Measurements from ENCODE around the gene MYBPC2.
"Not testable (repeated sequence)": the region's sequence is repeated elsewhere in the genome, so short reads cannot be mapped to it uniquely, and the experiment has no call there.

The MYBPC2 gene

DNA sequence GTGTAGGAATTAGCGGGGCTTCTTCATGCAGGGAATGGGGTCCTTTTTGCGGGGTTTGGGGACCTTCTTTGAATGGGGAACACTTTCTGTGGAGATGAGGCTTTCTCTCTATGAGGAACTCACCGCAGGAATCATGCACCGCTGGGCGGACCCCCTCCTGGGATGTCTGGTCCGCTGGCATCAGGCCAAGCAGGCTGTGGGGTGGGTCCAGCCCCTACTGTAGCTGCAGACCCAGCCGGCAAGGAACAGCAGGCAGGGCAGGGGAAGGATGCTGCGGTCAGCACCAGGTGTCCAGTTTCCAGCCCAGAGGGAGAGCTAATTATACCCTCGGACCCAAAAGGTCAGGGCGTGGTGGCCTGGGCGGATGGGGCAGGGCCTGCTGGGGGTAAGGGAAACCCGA lies 1.8 kb downstream of the MYBPC2 start:
- Histone ChIP-seq H3K9me3 (ENCODE audit: low read length) (no peaks in the 10 kb centered on the region), H3K4me3 (ENCODE audit: low read depth in 1 of 2, low read length in 2 of 2) (no peak overlapping the region), H3K36me3 (ENCODE audit: insufficient read depth, low read length) (no peaks in the 10 kb centered on the region), H3K27me3 (ENCODE audit: control insufficient read depth in 1 of 2, insufficient read depth in 2 of 2, low read length in 2 of 2) (peaks cover 9 to 41% of the 10 kb centered on the region in 2 donors), H3K27ac (ENCODE audit: low read depth, low read length) (no peak overlapping the region), H3K9ac (ENCODE audit: low read length) (no peak overlapping the region), H3K4me1 (ENCODE audit: insufficient read depth, low read length) (peaks cover 9% of the 10 kb centered on the region)

GRCh38 chr19:50435221-50435620 lies 2.5 kb downstream of the MYBPC2 start:
- Histone ChIP-seq H3K9me3 (ENCODE audit: low read length) (no peaks in the 10 kb centered on the region), H3K4me1 (ENCODE audit: insufficient read depth, low read length) (peaks cover 9% of the 10 kb centered on the region), H3K4me3 (ENCODE audit: low read depth in 1 of 2, low read length in 2 of 2) (no peak overlapping the region), H3K36me3 (ENCODE audit: insufficient read depth, low read length) (no peaks in the 10 kb centered on the region), H3K27me3 (ENCODE audit: control insufficient read depth in 1 of 2, insufficient read depth in 2 of 2, low read length in 2 of 2) (peaks cover 9 to 40% of the 10 kb centered on the region in 2 donors), H3K9ac (ENCODE audit: low read length) (no peak overlapping the region), H3K27ac (ENCODE audit: low read depth, low read length) (no peak overlapping the region)

DNA sequence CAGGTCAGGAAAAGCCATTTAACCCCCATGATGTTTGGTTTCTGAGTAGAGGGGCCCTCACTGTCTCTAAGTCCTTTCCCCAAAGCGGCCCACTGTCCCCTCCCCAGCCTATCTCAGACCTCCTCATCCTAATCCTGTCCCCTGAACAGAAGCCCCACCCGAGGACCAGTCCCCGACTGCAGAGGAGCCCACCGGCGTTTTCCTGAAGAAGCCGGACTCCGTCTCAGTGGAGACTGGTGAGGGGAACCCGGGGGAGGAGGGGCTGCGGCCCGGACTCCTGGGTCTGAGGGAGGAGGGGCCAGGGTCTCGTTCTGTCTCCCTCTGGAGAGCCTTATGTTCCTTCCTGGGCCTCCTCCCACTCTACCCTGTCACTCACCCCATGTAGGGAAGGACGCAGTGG lies 2.9 kb downstream of the MYBPC2 start:
- H3K9ac ChIP-seq (ENCODE audit: low read length), result no peak overlapping the region
- no peaks in the 10 kb centered on the region for H3K9me3 ChIP-seq (ENCODE audit: low read length)
- no peak overlapping the region for H3K27ac ChIP-seq (ENCODE audit: low read depth, low read length)
- H3K27me3 ChIP-seq (ENCODE audit: control insufficient read depth in 1 of 2, insufficient read depth in 2 of 2, low read length in 2 of 2), result peaks cover 9 to 36% of the 10 kb centered on the region in 2 donors
- H3K4me3 ChIP-seq (ENCODE audit: low read depth in 1 of 2, low read length in 2 of 2), result no peak overlapping the region
- H3K4me1 ChIP-seq (ENCODE audit: insufficient read depth, low read length), result peaks cover 9% of the 10 kb centered on the region
- H3K36me3 ChIP-seq (ENCODE audit: insufficient read depth, low read length), result no peaks in the 10 kb centered on the region

DNA sequence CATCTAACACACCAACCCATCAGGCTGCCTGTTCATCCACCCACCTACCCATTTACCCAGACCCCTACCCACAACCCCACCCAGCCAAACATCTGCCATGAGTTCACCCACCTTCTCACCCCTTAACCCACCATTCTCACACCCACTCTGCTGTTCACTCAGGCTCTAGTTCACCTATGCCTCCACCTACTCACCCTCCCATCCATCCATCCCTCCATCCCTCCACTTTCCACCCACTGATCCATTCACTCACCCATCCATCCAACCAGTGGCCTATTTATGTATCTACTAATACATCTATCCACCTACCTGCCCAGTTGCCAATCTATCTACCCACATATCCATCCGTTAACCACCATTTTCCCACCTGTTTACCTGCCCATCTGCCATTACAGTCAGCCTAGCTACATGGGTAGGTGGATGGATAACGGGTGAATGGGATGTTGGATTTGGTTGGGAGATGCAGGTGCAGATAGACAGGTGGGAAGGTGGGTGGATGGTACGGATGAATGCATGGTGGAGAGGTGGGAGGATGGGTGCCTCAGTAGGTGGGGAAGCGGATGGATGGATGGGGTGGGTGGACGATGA lies 5.3 kb downstream of the MYBPC2 start:
- no peaks in the 10 kb centered on the region for H3K9me3 ChIP-seq (ENCODE audit: low read length)
- no peak overlapping the region for H3K27ac ChIP-seq (ENCODE audit: low read depth, low read length)
- no peaks in the 10 kb centered on the region for H3K4me1 ChIP-seq (ENCODE audit: insufficient read depth, low read length)
- no peak overlapping the region for H3K4me3 ChIP-seq (ENCODE audit: low read depth in 1 of 2, low read length in 2 of 2)
- no peaks in the 10 kb centered on the region for H3K36me3 ChIP-seq (ENCODE audit: insufficient read depth, low read length)
- H3K9ac ChIP-seq (ENCODE audit: low read length), result no peak overlapping the region
- peaks cover under 1 to 21% of the 10 kb centered on the region in 2 donors for H3K27me3 ChIP-seq (ENCODE audit: control insufficient read depth in 1 of 2, insufficient read depth in 2 of 2, low read length in 2 of 2)

GRCh38 chr19:50439130-50439529 lies 6.4 kb downstream of the MYBPC2 start:
- not testable (repeated sequence) for H3K4me3 ChIP-seq (ENCODE audit: low read depth in 1 of 2, low read length in 2 of 2); H3K36me3 ChIP-seq (ENCODE audit: insufficient read depth, low read length); H3K9me3 ChIP-seq (ENCODE audit: low read length); H3K4me1 ChIP-seq (ENCODE audit: insufficient read depth, low read length); H3K9ac ChIP-seq (ENCODE audit: low read length); H3K27ac ChIP-seq (ENCODE audit: low read depth, low read length)
- peaks cover 0 to 13% of the 10 kb centered on the region in 2 donors for H3K27me3 ChIP-seq (ENCODE audit: control insufficient read depth in 1 of 2, insufficient read depth in 2 of 2, low read length in 2 of 2)

DNA sequence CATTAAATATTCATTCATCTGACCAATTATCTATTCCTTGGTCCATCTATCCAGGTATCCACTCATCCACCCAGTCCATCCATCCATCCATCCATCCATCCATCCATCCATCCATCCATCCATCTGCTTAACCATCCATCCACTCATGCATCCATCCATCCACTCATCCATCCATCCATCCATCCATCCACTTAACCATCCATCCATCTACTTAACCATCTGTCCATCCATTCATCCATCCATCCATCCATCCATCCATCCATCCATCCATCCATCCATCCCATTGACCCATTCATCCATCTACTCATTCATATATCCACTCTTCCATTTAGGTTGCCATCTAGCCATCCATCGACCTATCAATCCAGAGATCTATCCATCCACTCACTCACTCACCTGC lies 11.4 kb downstream of the MYBPC2 start:
- H3K4me3 ChIP-seq (ENCODE audit: low read depth in 1 of 2, low read length in 2 of 2), result no peak overlapping the region

GRCh38 chr19:50447053-50447452 lies 14.4 kb downstream of the MYBPC2 start:
- no peak overlapping the region for H3K9ac ChIP-seq (ENCODE audit: low read length)
- H3K9me3 ChIP-seq (ENCODE audit: low read length), result no peaks in the 10 kb centered on the region
- H3K4me1 ChIP-seq (ENCODE audit: insufficient read depth, low read length), result no peaks in the 10 kb centered on the region
- no peaks in the 10 kb centered on the region for H3K36me3 ChIP-seq (ENCODE audit: insufficient read depth, low read length)
- peaks cover 0 to 9% of the 10 kb centered on the region in 2 donors for H3K27me3 ChIP-seq (ENCODE audit: control insufficient read depth in 1 of 2, insufficient read depth in 2 of 2, low read length in 2 of 2)
- H3K4me3 ChIP-seq (ENCODE audit: low read depth in 1 of 2, low read length in 2 of 2), result no peak overlapping the region
- H3K27ac ChIP-seq (ENCODE audit: low read depth, low read length), result no peak overlapping the region

More for the DNA sequence above, 11.4 kb downstream of the MYBPC2 start:
- no peaks in the 10 kb centered on the region for H3K36me3 ChIP-seq (ENCODE audit: insufficient read depth, low read length)
- no peaks in the 10 kb centered on the region for H3K4me1 ChIP-seq (ENCODE audit: insufficient read depth, low read length)
- no peak overlapping the region for H3K27ac ChIP-seq (ENCODE audit: low read depth, low read length)
- no peaks in the 10 kb centered on the region for H3K9me3 ChIP-seq (ENCODE audit: low read length)
- H3K27me3 ChIP-seq (ENCODE audit: control insufficient read depth in 1 of 2, insufficient read depth in 2 of 2, low read length in 2 of 2), result no peaks in the 10 kb centered on the region
- no peak overlapping the region for H3K9ac ChIP-seq (ENCODE audit: low read length)

GRCh38 chr19:50447750-50448149 lies 15.1 kb downstream of the MYBPC2 start:
- Histone ChIP-seq H3K9ac (ENCODE audit: low read length) (no peak overlapping the region), H3K36me3 (ENCODE audit: insufficient read depth, low read length) (no peaks in the 10 kb centered on the region), H3K27ac (ENCODE audit: low read depth, low read length) (no peak overlapping the region), H3K4me3 (ENCODE audit: low read depth in 1 of 2, low read length in 2 of 2) (no peak overlapping the region), H3K27me3 (ENCODE audit: control insufficient read depth in 1 of 2, insufficient read depth in 2 of 2, low read length in 2 of 2) (peaks cover 0 to 9% of the 10 kb centered on the region in 2 donors), H3K9me3 (ENCODE audit: low read length) (no peaks in the 10 kb centered on the region), H3K4me1 (ENCODE audit: insufficient read depth, low read length) (no peaks in the 10 kb centered on the region)

GRCh38 chr19:50449236-50449899 lies 16.7 kb downstream of the MYBPC2 start:
- Histone ChIP-seq H3K4me3 (ENCODE audit: low read depth in 1 of 2, low read length in 2 of 2) (no peak overlapping the region), H3K27ac (ENCODE audit: low read depth, low read length) (no peak overlapping the region), H3K9ac (ENCODE audit: low read length) (no peak overlapping the region), H3K36me3 (ENCODE audit: insufficient read depth, low read length) (no peaks in the 10 kb centered on the region), H3K27me3 (ENCODE audit: control insufficient read depth in 1 of 2, insufficient read depth in 2 of 2, low read length in 2 of 2) (peaks cover 0 to 9% of the 10 kb centered on the region in 2 donors), H3K9me3 (ENCODE audit: low read length) (no peaks in the 10 kb centered on the region), H3K4me1 (ENCODE audit: insufficient read depth, low read length) (no peaks in the 10 kb centered on the region)

GRCh38 chr19:50450369-50451222 lies 17.9 kb downstream of the MYBPC2 start:
- Histone ChIP-seq H3K27me3 (ENCODE audit: control insufficient read depth in 1 of 2, insufficient read depth in 2 of 2, low read length in 2 of 2) (peaks cover 0 to 9% of the 10 kb centered on the region in 2 donors), H3K9ac (ENCODE audit: low read length) (no peak overlapping the region), H3K4me3 (ENCODE audit: low read depth in 1 of 2, low read length in 2 of 2) (no peak overlapping the region), H3K36me3 (ENCODE audit: insufficient read depth, low read length) (no peaks in the 10 kb centered on the region), H3K27ac (ENCODE audit: low read depth, low read length) (no peak overlapping the region), H3K9me3 (ENCODE audit: low read length) (no peaks in the 10 kb centered on the region), H3K4me1 (ENCODE audit: insufficient read depth, low read length) (no peaks in the 10 kb centered on the region)

- no peaks in the 10 kb centered on the region for H3K4me1 ChIP-seq (ENCODE audit: insufficient read depth, low read length)
- no peak overlapping the region for H3K27ac ChIP-seq (ENCODE audit: low read depth, low read length)
- no peak overlapping the region for H3K9ac ChIP-seq (ENCODE audit: low read length)
- H3K36me3 ChIP-seq (ENCODE audit: insufficient read depth, low read length), result no peaks in the 10 kb centered on the region
- H3K27me3 ChIP-seq (ENCODE audit: control insufficient read depth in 1 of 2, insufficient read depth in 2 of 2, low read length in 2 of 2), result peaks cover 0 to 9% of the 10 kb centered on the region in 2 donors
- H3K4me3 ChIP-seq (ENCODE audit: low read depth in 1 of 2, low read length in 2 of 2), result no peak overlapping the region
- no peaks in the 10 kb centered on the region for H3K9me3 ChIP-seq (ENCODE audit: low read length)
Measured at GRCh38 chr19:50451223-50451534, 18.5 kb downstream of the MYBPC2 start.

All from muscle layer of colon (tissue), 2 donors.